HepG2 (cell line): Measurements from ENCODE around the gene SLC26A2. TPM values are rescaled to one million over a fixed set of nuclear protein-coding genes. Genes with fewer than 3 reads are reported as not detected.

ENCODE experiments used
- ATAC-seq: fragments of 200-7000 bp; cut with Tn5 transposase; 3 replicates; pipeline ENCODE4 v1.9.1; 2020; ENCODE audit warnings: mild to moderate bottlenecking, moderate library complexity
- BruUV-seq: library from RNA; stranded (reverse); fragments of 400-500 nt; replicated peaks from 2 replicates; lab custom pipeline; 2021; lab: Mats Ljungman, UMichigan
- CTCF ChIA-PET: fragments of 300-600 bp; formaldehyde crosslinking; extraction: SDS; loops from one replicate; lab custom pipeline; 2021; ENCODE audit warnings: low total read pairs, inconsistent platforms, low intra/inter-chr PET ratio; lab: Yijun Ruan, JAX
- POLR2A ChIA-PET: fragments of 350-600 bp; sonication (Branson Sonifier 250); formaldehyde crosslinking; loops from one replicate; lab custom pipeline; 2020; ENCODE audit warnings: antibody characterized with exemption, inconsistent platforms; lab: Yijun Ruan, JAX
- DNase-seq: peaks from one replicate; pipeline ENCODE4 v3.0.0-alpha.2; 2015; ENCODE audit warnings: low spot score
- FAIRE-seq: peaks from 3 replicates; lab custom pipeline; 2011; peaks lifted over from hg19 to GRCh38; lab: Jason Lieb, UNC
- H2AFZ ChIP-seq: one replicate; pipeline ENCODE4 v1.6.1; 2011; ENCODE audit warnings: low read length, inconsistent platforms
- H3K27ac ChIP-seq: fragments of 300-600 bp; 3 replicates; pipeline ENCODE4 v1.8.0; 2011; ENCODE audit warnings: mixed run types, mild to moderate bottlenecking, mixed read lengths, low read length, inconsistent platforms; ENCODE audit not compliant: insufficient read depth; ENCODE audit errors: extremely low read length
- H3K27me3 ChIP-seq, 2 experiments: fragments of 200-600 bp in 1 of 2; 2 replicates in 1 of 2; 3 replicates in 1 of 2; pipeline versions ENCODE4 v1.6.0 to v1.8.0; 2011; ENCODE audit warnings: low read length in 2 of 2, mild to moderate bottlenecking in 2 of 2, moderate library complexity in 2 of 2, inconsistent platforms in 1 of 2; ENCODE audit not compliant: insufficient read depth in 2 of 2, control insufficient read depth in 1 of 2
- H3K36me3 ChIP-seq, 2 experiments: fragments of 200-600 bp in 1 of 2; replicated peaks in 1 of 2; 2 replicates in 1 of 2; 3 replicates in 1 of 2; pipeline versions ENCODE4 v1.5.1 to v1.8.0; 2011; ENCODE audit warnings: low read length in 2 of 2, inconsistent platforms in 1 of 2; ENCODE audit not compliant: insufficient read depth in 2 of 2, control insufficient read depth in 1 of 2
- H3K4me1 ChIP-seq: 2 replicates; pipeline ENCODE4 v1.5.1; 2012; ENCODE audit warnings: low read length, inconsistent platforms; ENCODE audit not compliant: insufficient read depth
- H3K4me2 ChIP-seq: 2 replicates; pipeline ENCODE4 v1.6.0; 2011; ENCODE audit warnings: low read depth, low read length, inconsistent platforms
- H3K4me3 ChIP-seq, 3 experiments: fragments of 200-600 bp in 1 of 3; sonication (generic), shearing (Covaris generic) in 1 of 3; replicated peaks in 1 of 3; 2 replicates each; pipeline ENCODE4 v1.5.1; 2011 to 2016; ENCODE audit warnings: low read length in 3 of 3, inconsistent platforms in 2 of 3, low read depth in 2 of 3, mild to moderate bottlenecking in 2 of 3, control low read depth in 1 of 3, mixed read lengths in 1 of 3; ENCODE audit not compliant: insufficient read depth in 1 of 3
- H3K79me2 ChIP-seq: one replicate; pipeline ENCODE4 v1.6.1; 2011; ENCODE audit warnings: low read length, inconsistent platforms; ENCODE audit not compliant: insufficient read depth
- H3K9ac ChIP-seq: 2 replicates; pipeline ENCODE4 v1.6.0; 2011; ENCODE audit warnings: mild to moderate bottlenecking, low read depth, low read length, inconsistent platforms; ENCODE audit not compliant: insufficient read depth
- H3K9me3 ChIP-seq: 2 replicates; pipeline ENCODE4 v1.5.1; 2012; ENCODE audit warnings: mild to moderate bottlenecking, low read length
- H4K20me1 ChIP-seq: 2 replicates; pipeline ENCODE4 v1.6.0; 2011; ENCODE audit warnings: inconsistent platforms, mild to moderate bottlenecking, low read length, moderate library complexity; ENCODE audit not compliant: insufficient read depth
- CTCF ChIP-seq: sonication (generic); formaldehyde crosslinking; IDR thresholded peaks from 2 replicates; pipeline ENCODE4 v1.5.0; 2020; ENCODE audit warnings: mild to moderate bottlenecking, missing genetic modification reagents, moderate library complexity
- GLMP ChIP-seq: sonication (generic); formaldehyde crosslinking; IDR thresholded peaks from 2 replicates; pipeline ENCODE4 v1.9.0; 2021; ENCODE audit warnings: missing genetic modification reagents, mild to moderate bottlenecking, borderline replicate concordance
- MIXL1 ChIP-seq: IDR thresholded peaks from 2 replicates; pipeline ENCODE4 v1.6.1; 2016
- RARA ChIP-seq: IDR thresholded peaks from 2 replicates; pipeline ENCODE4 v1.6.1; 2016; ENCODE audit warnings: missing genetic modification reagents, missing compliant biosample characterization
- STAG1 ChIP-seq: sonication (generic); formaldehyde crosslinking; IDR thresholded peaks from 2 replicates; pipeline ENCODE4 v1.4.0; 2020; ENCODE audit warnings: missing genetic modification reagents
- WGBS: methylation state at CpG from one replicate; pipeline ENCODE4 v1.1.6; 2017; ENCODE audit warnings: low lambda C conversion rate; 5-methylcytosine and 5-hydroxymethylcytosine counted together
- in situ Hi-C: cut with HindIII; loops from 2 replicates; pipeline ENCODE4 v1.10.0; 2017; ENCODE audit warnings: low pct_unique_long_range_greater_than_20kb; ENCODE audit not compliant: extremely low pct_ligation_motif_present
- intact Hi-C: fragments of 100-400 bp; cut with micrococcal nuclease; formaldehyde crosslinking; loops from one replicate; pipeline ENCODE4 v1.10.0; 2022; ENCODE audit not compliant: unreplicated experiment
- polyA plus RNA-seq, 8 experiments: library from polyadenylated mRNA; depleted of rRNA in 3 of 8; stranded (reverse) in 7 of 8; unstranded in 1 of 8; fragments of >200 nt; fragmentation: Illumina TruSeq in 4 of 8; extraction: Trizol in 4 of 8; gene quantifications; 2 replicates each; pipeline versions ENCODE4 v1.2.1 to v1.2.3, GENCODE V29; 2011 to 2016; ENCODE audit warnings: low read depth in 4 of 8, missing spikeins in 1 of 8, mixed read lengths in 1 of 8; ENCODE audit not compliant: insufficient read depth in 1 of 8
- total RNA-seq, 5 experiments: library from RNA; depleted of rRNA; stranded (reverse); fragments of >200 nt; fragmentation: Illumina TruSeq; extraction: Trizol; gene quantifications; 2 replicates each; pipeline ENCODE4 v1.2.3, GENCODE V29; 2016; ENCODE audit warnings: low read depth in 1 of 5

SLC26A2 gene
- total and polyA plus RNA-seq, 2 of the 13 experiments (the other 11 are each of a cell fraction or from before 2014, with no cell fraction given): 2.2 to 7.9 TPM

GRCh38 chr5:150024346-150024984, 63.9 kb downstream of the SLC26A2 start:
- Histone ChIP-seq H3K9me3 (no peaks in the 10 kb centered on the region), H3K9ac (peak overlapping the region; percentile 10; the same call in 1 of the 2 replicates), H2AFZ (no peak overlapping the region), H3K27ac (peak overlapping the region; percentile 92), H3K27me3 (no peaks in the 10 kb centered on the region), H4K20me1 (no peaks in the 10 kb centered on the region), H3K4me2 (no peak overlapping the region), H3K4me3 (no peak overlapping the region), H3K4me1 (peaks cover 59% of the 10 kb centered on the region), H3K36me3 (peaks cover 20 to 64% of the 10 kb centered on the region in 2 experiments), H3K79me2 (no peaks in the 10 kb centered on the region)
- FAIRE-seq: no peak
- no TSS peak for BruUV-seq
- no peak for DNase-seq
- in situ Hi-C loops (no loop called here), intact Hi-C loops (loop anchor here (10.0 kb wide), 1 partner anchor 330 kb away; the partner anchor contains the start of gene TCOF1)
- CTCF ChIA-PET: no interaction called here
- ATAC-seq: no peak
- POLR2A ChIA-PET: no interaction called here
- TF ChIP-seq STAG1 (CRISPR knock-in tag) (peak; percentile 29), RARA (CRISPR knock-in tag) (no peak), MIXL1 (CRISPR knock-in tag) (no peak), CTCF (CRISPR knock-in tag) (peak; percentile 41), GLMP (no peak)
- 96% methylated on average over 9 of the region's 9 CpGs for WGBS
